PC-9 (cell line): ENCODE data around the gene SFI1. TPM values are rescaled to one million over a fixed set of nuclear protein-coding genes. Genes with fewer than 3 reads are reported as not detected.
A peak's percentile ranks its signal among the peaks of the same experiment; 100 is the strongest.

Source experiments
- BruUV-seq: library from RNA; stranded (reverse); fragments of 400-500 nt; replicated peaks from 2 replicates; lab custom pipeline; 2021; lab: Mats Ljungman, UMichigan
- CTCF ChIA-PET: fragments of 300-600 bp; sonication (Branson Sonifier 250); formaldehyde crosslinking; loops from one replicate; lab custom pipeline; 2022; ENCODE audit warnings: antibody characterized with exemption; lab: Charles Lee
- POLR2A ChIA-PET: fragments of 300-600 bp; sonication (Branson Sonifier 250); formaldehyde crosslinking; loops from one replicate; lab custom pipeline; 2022; ENCODE audit warnings: antibody characterized with exemption; ENCODE audit not compliant: unreplicated experiment; lab: Charles Lee
- DNase-seq, 2 experiments: peaks; one replicate each; pipeline versions ENCODE4 v3.0.0 to v3.0.0-alpha.2; 2015 to 2022; ENCODE audit warnings: mixed read lengths in 1 of 2
- H2AFZ ChIP-seq: fragments of 200-600 bp; sonication (generic); 2 replicates; pipeline ENCODE4 v1.8.1; 2017; ENCODE audit warnings: antibody characterized with exemption
- H3F3A ChIP-seq: fragments of 200-600 bp; sonication (generic); 2 replicates; pipeline ENCODE4 v1.8.1; 2017; ENCODE audit warnings: antibody characterized with exemption, mild to moderate bottlenecking, low read depth; ENCODE audit not compliant: insufficient read depth
- H3K27ac ChIP-seq: fragments of 200-600 bp; sonication (generic); 2 replicates; pipeline ENCODE4 v1.6.1; 2016; ENCODE audit warnings: mixed run types
- H3K27me3 ChIP-seq: fragments of 200-600 bp; sonication (generic); 2 replicates; pipeline ENCODE4 v1.6.1; 2016; ENCODE audit warnings: low read depth, mixed run types; ENCODE audit not compliant: insufficient read depth
- H3K36me3 ChIP-seq: fragments of 200-600 bp; sonication (generic); 2 replicates; pipeline ENCODE4 v1.6.1; 2016; ENCODE audit warnings: low read depth, mixed run types
- H3K4me1 ChIP-seq: fragments of 200-600 bp; sonication (generic); replicated peaks from 2 replicates; pipeline ENCODE4 v1.6.1; 2016; ENCODE audit warnings: mixed run types; ENCODE audit not compliant: insufficient read depth
- H3K4me2 ChIP-seq: fragments of 200-600 bp; sonication (generic); 2 replicates; pipeline ENCODE4 v1.6.1; 2017; ENCODE audit warnings: mixed run types
- H3K4me3 ChIP-seq: fragments of 200-600 bp; sonication (generic); 2 replicates; pipeline ENCODE4 v1.6.1; 2016; ENCODE audit warnings: mixed run types
- H3K79me2 ChIP-seq: fragments of 200-600 bp; sonication (generic); 2 replicates; pipeline ENCODE4 v1.6.1; 2017; ENCODE audit warnings: low read depth, mixed run types
- H3K9me2 ChIP-seq: fragments of 200-600 bp; sonication (generic); 2 replicates; pipeline ENCODE4 v1.8.1; 2017; ENCODE audit warnings: mild to moderate bottlenecking; ENCODE audit not compliant: insufficient read depth
- H3K9me3 ChIP-seq: fragments of 200-600 bp; sonication (generic); 2 replicates; pipeline ENCODE4 v1.8.1; 2016; ENCODE audit warnings: low read depth; ENCODE audit not compliant: insufficient read depth
- H4K20me1 ChIP-seq: fragments of 200-600 bp; sonication (generic); 2 replicates; pipeline ENCODE4 v1.8.1; 2017; ENCODE audit not compliant: insufficient read depth
- CTCF ChIP-seq: fragments of 200-600 bp; sonication (generic); conservative IDR thresholded peaks from 2 replicates; pipeline ENCODE4 v1.6.1; 2017; ENCODE audit warnings: mixed run types, antibody characterized with exemption, mild to moderate bottlenecking, moderate library complexity
- EZH2 ChIP-seq: fragments of 200-600 bp; sonication (generic); IDR thresholded peaks from 2 replicates; pipeline ENCODE4 v1.8.0; 2017; ENCODE audit warnings: antibody characterized with exemption, low read depth
- intact Hi-C: fragments of 100-400 bp; cut with micrococcal nuclease; formaldehyde crosslinking; loops from one replicate; pipeline ENCODE4 v1.10.0; 2022; ENCODE audit not compliant: unreplicated experiment
- total RNA-seq: library from RNA; stranded (reverse); gene quantifications from 2 replicates; pipeline ENCODE4 v1.2.3, GENCODE V29; 2021

SFI1 gene
- total RNA-seq, 1 experiment from 2014 or later: 57.9 TPM

GRCh38 chr22:31611061-31611760, 114.9 kb downstream of the SFI1 start:
- H3K4me3 ChIP-seq: no peak overlapping the region
- ChIA-PET POLR2A (no interaction called here), CTCF (no interaction called here)
- TF ChIP-seq EZH2: no peak
- no peaks in the 10 kb centered on the region for H3K4me1 ChIP-seq
- no peaks in the 10 kb centered on the region for H3K9me2 ChIP-seq
- no peak overlapping the region for H3K27ac ChIP-seq
- no peaks in the 10 kb centered on the region for H3K36me3 ChIP-seq
- peaks cover 11% of the 10 kb centered on the region; the same call in 1 of the 2 replicates for H3F3A ChIP-seq
- no peaks in the 10 kb centered on the region for H3K79me2 ChIP-seq
- DNase-seq: no peak
- H3K27me3 ChIP-seq: no peaks in the 10 kb centered on the region
- H4K20me1 ChIP-seq: no peaks in the 10 kb centered on the region
- H2AFZ ChIP-seq: no peak overlapping the region
- H3K4me2 ChIP-seq: no peak overlapping the region
- no TSS peak for BruUV-seq
- intact Hi-C loops: no loop called here
- H3K9me3 ChIP-seq: no peaks in the 10 kb centered on the region

GRCh38 chr22:31612891-31613285, 116.6 kb downstream of the SFI1 start:
- intact Hi-C loops: no loop called here
- no TSS peak for BruUV-seq
- H3K4me3 ChIP-seq: no peak overlapping the region
- H2AFZ ChIP-seq: no peak overlapping the region
- H3K36me3 ChIP-seq: no peaks in the 10 kb centered on the region
- H3K9me3 ChIP-seq: no peaks in the 10 kb centered on the region
- H3K27me3 ChIP-seq: no peaks in the 10 kb centered on the region
- ChIA-PET POLR2A (no interaction called here), CTCF (no interaction called here)
- no peaks in the 10 kb centered on the region for H3K79me2 ChIP-seq
- peaks cover 15% of the 10 kb centered on the region; the same call in 1 of the 2 replicates for H3F3A ChIP-seq
- H3K4me2 ChIP-seq: no peak overlapping the region
- DNase-seq: no peak
- no peak overlapping the region for H3K27ac ChIP-seq
- no peaks in the 10 kb centered on the region for H3K4me1 ChIP-seq
- peaks cover 10% of the 10 kb centered on the region; the same call in 1 of the 2 replicates for H4K20me1 ChIP-seq
- no peak for TF ChIP-seq EZH2
- no peak for TF ChIP-seq CTCF
- no peaks in the 10 kb centered on the region for H3K9me2 ChIP-seq

GRCh38 chr22:31613286-31613903, 117.1 kb downstream of the SFI1 start:
- intact Hi-C loops: no loop called here
- no peaks in the 10 kb centered on the region for H3K27me3 ChIP-seq
- DNase-seq: peak in 1 of 2 experiments; percentile 23
- TF ChIP-seq CTCF (no peak), EZH2 (no peak)
- no peaks in the 10 kb centered on the region for H3K4me1 ChIP-seq
- H3K79me2 ChIP-seq: no peaks in the 10 kb centered on the region
- no peak overlapping the region for H3K4me2 ChIP-seq
- H4K20me1 ChIP-seq: peaks cover 11% of the 10 kb centered on the region; the same call in 1 of the 2 replicates
- CTCF ChIA-PET: no interaction called here
- H3K36me3 ChIP-seq: no peaks in the 10 kb centered on the region
- H3F3A ChIP-seq: peaks cover 15% of the 10 kb centered on the region; the same call in 1 of the 2 replicates
- no peak overlapping the region for H3K4me3 ChIP-seq
- H3K27ac ChIP-seq: no peak overlapping the region
- no peak overlapping the region for H2AFZ ChIP-seq
- no peaks in the 10 kb centered on the region for H3K9me3 ChIP-seq
- POLR2A ChIA-PET: interaction anchor here (0.6 kb wide), 1 partner anchor 332 kb away, joined by 6 read pairs; no protein-coding TSS in a partner anchor
- BruUV-seq: no TSS peak
- no peaks in the 10 kb centered on the region for H3K9me2 ChIP-seq
